K562 (cell line): ENCODE data around the gene APC2.

Source experiments
- ESRRA ChIP-seq: fragments of 450-650 bp; IDR thresholded peaks from 2 replicates; pipeline ENCODE4 v1.6.1; 2014; ENCODE audit warnings: low read depth, mild to moderate bottlenecking, moderate library complexity, borderline replicate concordance
- SIRT6 ChIP-seq: IDR thresholded peaks from one replicate; pipeline ENCODE4 v1.6.1; 2012; ENCODE audit warnings: low read depth, mild to moderate bottlenecking, control low read depth, inconsistent platforms, low read length, moderate library complexity

DNA sequence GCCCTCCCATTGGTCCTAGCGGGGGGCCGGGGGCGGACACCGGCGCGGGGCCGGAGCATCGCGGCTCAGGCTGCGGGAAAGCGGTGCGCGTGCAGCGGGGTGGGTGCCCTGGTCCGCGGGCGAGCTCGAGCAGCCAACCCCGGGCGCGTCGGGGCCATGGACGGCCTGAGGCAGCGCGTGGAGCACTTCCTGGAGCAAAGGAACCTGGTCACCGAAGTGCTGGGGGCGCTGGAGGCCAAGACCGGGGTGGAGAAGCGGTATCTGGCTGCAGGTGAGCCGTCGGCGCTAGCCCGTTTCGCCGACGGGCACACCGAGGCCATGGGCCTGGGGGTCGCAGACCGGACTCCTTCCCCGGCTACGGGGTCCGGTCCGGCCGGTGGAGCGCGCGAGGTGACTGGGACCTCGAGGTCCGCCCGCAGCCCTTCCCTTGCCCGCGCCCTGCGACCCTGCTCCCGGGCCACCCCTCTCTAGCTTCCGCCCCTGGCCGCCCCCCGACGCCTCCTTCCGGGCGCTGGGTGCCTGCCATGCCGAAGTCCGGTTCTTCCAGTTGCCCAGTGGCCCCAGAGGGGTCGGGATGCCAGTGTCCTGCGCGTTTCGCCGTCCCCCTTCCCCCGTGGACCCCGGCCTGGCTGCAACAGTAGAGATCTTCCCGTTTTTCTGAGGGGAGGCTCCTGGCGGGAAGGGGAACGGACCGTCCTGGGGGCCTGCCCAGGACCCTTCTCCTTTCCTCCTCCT lies 41.4 kb downstream of the APC2 start, which contains the start of gene REEP6:
- TF ChIP-seq SIRT6 (no peak), ESRRA (peak; percentile 43)
